WTC11 (cell line): ENCODE data around the gene TNFSF9. TPM values are rescaled to one million over a fixed set of nuclear protein-coding genes. Genes with fewer than 3 reads are reported as not detected.

Experiments
- ATAC-seq: fragments of 200-7000 bp; cut with Tn5 transposase; 2 replicates; pipeline ENCODE4 v1.10.0; 2021; ENCODE audit warnings: mild to moderate bottlenecking, moderate library complexity
- CTCF ChIA-PET: fragments of 300-600 bp; sonication (Branson Sonifier 250); formaldehyde crosslinking; loops from one replicate; lab custom pipeline; 2021; ENCODE audit warnings: antibody characterized with exemption; lab: Charles Lee
- POLR2A ChIA-PET: fragments of 350-600 bp; sonication (Branson Sonifier 250); formaldehyde crosslinking; loops from one replicate; lab custom pipeline; 2021; ENCODE audit warnings: antibody characterized with exemption; lab: Charles Lee
- DNase-seq: peaks from one replicate; pipeline ENCODE4 v3.0.0; 2021; ENCODE audit warnings: low spot score
- H3K27ac Mint-ChIP-seq: 2 replicates; pipeline ENCODE4 v1.8.0; 2021; ENCODE audit warnings: mixed read lengths
- H3K27me3 Mint-ChIP-seq: 2 replicates; pipeline ENCODE4 v1.8.0; 2021; ENCODE audit warnings: low read depth, mild to moderate bottlenecking, moderate library complexity, mixed read lengths
- H3K36me3 Mint-ChIP-seq: 2 replicates; pipeline ENCODE4 v1.8.0; 2021; ENCODE audit warnings: mixed read lengths
- H3K4me1 Mint-ChIP-seq: 2 replicates; pipeline ENCODE4 v1.8.0; 2022; ENCODE audit warnings: mixed read lengths
- H3K4me3 Mint-ChIP-seq: 2 replicates; pipeline ENCODE4 v1.8.0; 2021; ENCODE audit warnings: mild to moderate bottlenecking, moderate library complexity, mixed read lengths
- H3K9me3 Mint-ChIP-seq: 2 replicates; pipeline ENCODE4 v1.8.0; 2021; ENCODE audit warnings: mixed read lengths
- AR ChIP-seq: fragments of 250-450 bp; sonication (Bioruptor Pico); IDR thresholded peaks from 2 replicates; pipeline ENCODE4 v1.9.0; 2021; ENCODE audit warnings: mild to moderate bottlenecking
- CBFB ChIP-seq: sonication (generic); formaldehyde crosslinking; IDR thresholded peaks from 2 replicates; pipeline ENCODE4 v1.8.1; 2022; ENCODE audit warnings: mild to moderate bottlenecking, low read depth, missing genetic modification reagents
- CREM ChIP-seq: sonication (generic); formaldehyde crosslinking; IDR thresholded peaks from 2 replicates; pipeline ENCODE4 v1.8.1; 2022; ENCODE audit warnings: mild to moderate bottlenecking, missing genetic modification reagents, moderate library complexity
- E2F1 ChIP-seq: sonication (generic); formaldehyde crosslinking; IDR thresholded peaks from 2 replicates; pipeline ENCODE4 v1.8.0; 2022; ENCODE audit warnings: mild to moderate bottlenecking, missing genetic modification reagents
- E2F5 ChIP-seq: sonication (generic); formaldehyde crosslinking; IDR thresholded peaks from 2 replicates; pipeline ENCODE4 v1.8.1; 2022; ENCODE audit warnings: mild to moderate bottlenecking, moderate library complexity, missing genetic modification reagents
- EMX1 ChIP-seq: fragments of 250-450 bp; sonication (Bioruptor Pico); IDR thresholded peaks from 2 replicates; pipeline ENCODE4 v1.8.0; 2021; ENCODE audit warnings: mild to moderate bottlenecking
- ESRRA ChIP-seq: sonication (generic); formaldehyde crosslinking; IDR thresholded peaks from 2 replicates; pipeline ENCODE4 v1.8.1; 2022; ENCODE audit warnings: mild to moderate bottlenecking, missing genetic modification reagents, borderline replicate concordance
- JAZF1 ChIP-seq: fragments of 250-450 bp; sonication (Bioruptor Pico); IDR thresholded peaks from 2 replicates; pipeline ENCODE4 v1.9.0; 2021; ENCODE audit warnings: moderate library complexity, mild to moderate bottlenecking, inconsistent platforms
- MXD4 ChIP-seq: fragments of 250-450 bp; sonication (Bioruptor Pico); IDR thresholded peaks from 2 replicates; pipeline ENCODE4 v1.8.0; 2021; ENCODE audit warnings: mild to moderate bottlenecking, moderate library complexity, borderline replicate concordance
- MYBL2 ChIP-seq: sonication (generic); formaldehyde crosslinking; IDR thresholded peaks from 2 replicates; pipeline ENCODE4 v1.8.1; 2023; ENCODE audit warnings: mild to moderate bottlenecking, moderate library complexity, missing genetic modification reagents
- NR3C1 ChIP-seq: sonication (generic); formaldehyde crosslinking; conservative IDR thresholded peaks from 2 replicates; pipeline ENCODE4 v1.8.1; 2023; ENCODE audit warnings: low read depth, mild to moderate bottlenecking, missing genetic modification reagents
- RORB ChIP-seq: fragments of 250-450 bp; sonication (Bioruptor Pico); IDR thresholded peaks from 2 replicates; pipeline ENCODE4 v1.9.0; 2021; ENCODE audit warnings: mild to moderate bottlenecking
- SMAD4 ChIP-seq: sonication (generic); formaldehyde crosslinking; IDR thresholded peaks from 2 replicates; pipeline ENCODE4 v1.8.0; 2022; ENCODE audit warnings: mild to moderate bottlenecking, missing genetic modification reagents
- SOX15 ChIP-seq: fragments of 250-450 bp; sonication (Bioruptor Pico); IDR thresholded peaks from 2 replicates; pipeline ENCODE4 v1.9.0; 2021; ENCODE audit warnings: mild to moderate bottlenecking
- USF2 ChIP-seq: sonication (generic); formaldehyde crosslinking; IDR thresholded peaks from 2 replicates; pipeline ENCODE4 v1.8.1; 2023; ENCODE audit warnings: mild to moderate bottlenecking, missing genetic modification reagents, moderate library complexity
- ZBTB21 ChIP-seq: sonication (generic); formaldehyde crosslinking; IDR thresholded peaks from 2 replicates; pipeline ENCODE4 v1.8.1; 2023; ENCODE audit warnings: mild to moderate bottlenecking, missing genetic modification reagents, borderline replicate concordance
- ZNF263 ChIP-seq: sonication (generic); formaldehyde crosslinking; IDR thresholded peaks from 2 replicates; pipeline ENCODE4 v1.8.1; 2022; ENCODE audit warnings: low read depth, mild to moderate bottlenecking, moderate library complexity, missing genetic modification reagents
- ZNF671 ChIP-seq: fragments of 250-450 bp; sonication (Bioruptor Pico); IDR thresholded peaks from 2 replicates; pipeline ENCODE4 v1.8.0; 2021; ENCODE audit warnings: mild to moderate bottlenecking
- total RNA-seq: library from RNA; stranded (reverse); gene quantifications from 3 replicates; pipeline ENCODE4 v1.2.3, GENCODE V29; 2021
- TF ChIP-seq, protein P1 (sequence below): sonication (generic); formaldehyde crosslinking; IDR thresholded peaks from 2 replicates; pipeline ENCODE4 v1.8.0; 2023; ENCODE audit warnings: missing genetic modification reagents
- TF ChIP-seq, protein P2 (sequence below): sonication (generic); formaldehyde crosslinking; IDR thresholded peaks from 2 replicates; pipeline ENCODE4 v1.8.0; 2022; ENCODE audit warnings: missing genetic modification reagents
- TF ChIP-seq, protein P3 (sequence below): fragments of 250-450 bp; sonication (Bioruptor Pico); conservative IDR thresholded peaks from 2 replicates; pipeline ENCODE4 v1.9.0; 2021; ENCODE audit warnings: mild to moderate bottlenecking

Gene TNFSF9
- total RNA-seq, 1 experiment from 2014 or later: 2.9 TPM

DNA sequence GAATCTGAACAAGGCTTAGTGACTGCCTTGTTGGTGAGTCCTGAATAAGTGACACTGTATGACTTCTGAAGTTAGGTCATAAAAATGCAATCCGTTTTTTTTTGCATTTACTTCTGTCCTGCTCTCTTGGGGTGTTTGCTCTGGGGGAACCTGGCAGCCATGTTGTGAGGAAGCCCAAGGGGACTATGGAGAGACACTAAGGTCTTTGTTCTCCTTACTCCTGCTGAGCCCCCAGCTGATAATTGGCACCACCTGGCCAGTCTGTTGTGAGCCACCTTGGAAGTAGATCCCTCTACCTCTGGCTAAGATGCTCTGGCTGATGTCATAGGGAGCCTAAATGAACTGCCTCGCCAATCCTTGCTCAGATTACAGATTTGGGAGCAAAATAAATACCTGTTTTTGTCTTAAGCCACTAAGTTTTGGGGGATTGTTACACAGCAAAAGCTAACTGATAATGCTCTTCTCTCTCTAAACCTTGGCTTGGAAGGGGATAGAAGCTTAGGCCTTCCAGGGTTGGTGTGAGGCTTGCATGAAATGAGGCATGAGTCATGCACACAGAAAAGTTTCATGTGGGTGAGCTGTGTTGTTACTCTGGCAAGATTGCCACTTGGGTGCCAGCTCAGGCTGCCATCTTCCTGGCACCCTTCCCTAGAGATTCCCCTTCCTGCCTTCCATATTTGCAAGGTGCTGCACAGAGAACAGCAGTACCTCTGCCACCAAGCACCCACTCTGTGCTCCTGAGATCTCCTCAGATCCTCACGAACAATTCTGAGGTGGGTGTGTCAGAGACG lies 38.8 kb upstream of the TNFSF9 start:
- Mint-ChIP-seq H3K9me3 (peaks cover 11% of the 10 kb centered on the region), H3K27me3 (peaks cover 17% of the 10 kb centered on the region), H3K27ac (no peak overlapping the region), H3K4me1 (no peaks in the 10 kb centered on the region), H3K36me3 (no peaks in the 10 kb centered on the region), H3K4me3 (no peak overlapping the region)
- no peak for ATAC-seq
- TF ChIP-seq MXD4 (CRISPR knock-in tag) (no peak), ESRRA (CRISPR knock-in tag) (no peak), ZBTB21 (CRISPR knock-in tag) (no peak), SMAD4 (CRISPR knock-in tag) (no peak), EMX1 (no peak), USF2 (CRISPR knock-in tag) (no peak), SOX15 (CRISPR knock-in tag) (no peak), E2F5 (CRISPR knock-in tag) (no peak)
- TF ChIP-seq, protein P1, sequence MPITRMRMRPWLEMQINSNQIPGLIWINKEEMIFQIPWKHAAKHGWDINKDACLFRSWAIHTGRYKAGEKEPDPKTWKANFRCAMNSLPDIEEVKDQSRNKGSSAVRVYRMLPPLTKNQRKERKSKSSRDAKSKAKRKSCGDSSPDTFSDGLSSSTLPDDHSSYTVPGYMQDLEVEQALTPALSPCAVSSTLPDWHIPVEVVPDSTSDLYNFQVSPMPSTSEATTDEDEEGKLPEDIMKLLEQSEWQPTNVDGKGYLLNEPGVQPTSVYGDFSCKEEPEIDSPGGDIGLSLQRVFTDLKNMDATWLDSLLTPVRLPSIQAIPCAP: no peak
- TF ChIP-seq, protein P2, sequence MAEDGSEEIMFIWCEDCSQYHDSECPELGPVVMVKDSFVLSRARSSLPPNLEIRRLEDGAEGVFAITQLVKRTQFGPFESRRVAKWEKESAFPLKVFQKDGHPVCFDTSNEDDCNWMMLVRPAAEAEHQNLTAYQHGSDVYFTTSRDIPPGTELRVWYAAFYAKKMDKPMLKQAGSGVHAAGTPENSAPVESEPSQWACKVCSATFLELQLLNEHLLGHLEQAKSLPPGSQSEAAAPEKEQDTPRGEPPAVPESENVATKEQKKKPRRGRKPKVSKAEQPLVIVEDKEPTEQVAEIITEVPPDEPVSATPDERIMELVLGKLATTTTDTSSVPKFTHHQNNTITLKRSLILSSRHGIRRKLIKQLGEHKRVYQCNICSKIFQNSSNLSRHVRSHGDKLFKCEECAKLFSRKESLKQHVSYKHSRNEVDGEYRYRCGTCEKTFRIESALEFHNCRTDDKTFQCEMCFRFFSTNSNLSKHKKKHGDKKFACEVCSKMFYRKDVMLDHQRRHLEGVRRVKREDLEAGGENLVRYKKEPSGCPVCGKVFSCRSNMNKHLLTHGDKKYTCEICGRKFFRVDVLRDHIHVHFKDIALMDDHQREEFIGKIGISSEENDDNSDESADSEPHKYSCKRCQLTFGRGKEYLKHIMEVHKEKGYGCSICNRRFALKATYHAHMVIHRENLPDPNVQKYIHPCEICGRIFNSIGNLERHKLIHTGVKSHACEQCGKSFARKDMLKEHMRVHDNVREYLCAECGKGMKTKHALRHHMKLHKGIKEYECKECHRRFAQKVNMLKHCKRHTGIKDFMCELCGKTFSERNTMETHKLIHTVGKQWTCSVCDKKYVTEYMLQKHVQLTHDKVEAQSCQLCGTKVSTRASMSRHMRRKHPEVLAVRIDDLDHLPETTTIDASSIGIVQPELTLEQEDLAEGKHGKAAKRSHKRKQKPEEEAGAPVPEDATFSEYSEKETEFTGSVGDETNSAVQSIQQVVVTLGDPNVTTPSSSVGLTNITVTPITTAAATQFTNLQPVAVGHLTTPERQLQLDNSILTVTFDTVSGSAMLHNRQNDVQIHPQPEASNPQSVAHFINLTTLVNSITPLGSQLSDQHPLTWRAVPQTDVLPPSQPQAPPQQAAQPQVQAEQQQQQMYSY (CRISPR knock-in tag): no peak
- POLR2A ChIA-PET: no interaction called here
- DNase-seq: no peak
- CTCF ChIA-PET: interaction anchor here (0.8 kb wide), 1 partner anchor 60 kb away, joined by 3 read pairs; no protein-coding TSS in a partner anchor

DNA sequence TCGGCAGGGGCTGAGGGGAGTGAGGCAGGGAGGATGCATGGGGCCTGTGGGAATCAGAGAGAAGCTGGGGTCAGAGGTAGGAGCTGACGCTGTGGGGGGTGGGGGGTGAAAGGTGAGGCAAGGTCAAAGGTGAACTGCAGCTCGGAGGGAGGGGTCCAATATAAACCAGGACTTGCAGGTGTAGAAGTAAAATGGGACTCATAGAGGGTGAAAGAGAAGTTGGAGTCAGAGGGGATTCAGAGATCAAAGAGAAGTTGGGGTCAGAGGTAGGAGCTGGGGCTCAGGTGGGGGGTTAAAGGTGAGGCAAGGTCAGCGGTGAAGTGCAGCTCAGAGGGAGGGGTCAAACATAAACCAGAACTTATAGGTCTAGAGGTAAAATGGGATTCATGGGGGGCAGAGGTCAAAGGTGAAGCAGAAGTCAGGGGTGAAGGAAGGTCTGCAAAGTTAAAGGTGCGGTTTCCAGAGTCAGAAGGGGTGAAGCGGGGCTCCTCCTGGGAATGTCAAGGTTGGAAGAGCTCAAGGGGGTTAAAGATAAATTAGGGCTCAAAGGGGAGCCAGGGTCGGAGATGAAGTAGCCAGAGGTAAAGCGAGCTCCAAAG lies 36.3 kb upstream of the TNFSF9 start:
- H3K9me3 Mint-ChIP-seq: peaks cover 11% of the 10 kb centered on the region
- peaks cover 12% of the 10 kb centered on the region for H3K27me3 Mint-ChIP-seq
- no peak overlapping the region for H3K4me3 Mint-ChIP-seq
- ChIA-PET POLR2A (no interaction called here), CTCF (no interaction called here)
- H3K27ac Mint-ChIP-seq: no peak overlapping the region
- DNase-seq (no peak), ATAC-seq (no peak)
- no peaks in the 10 kb centered on the region for H3K4me1 Mint-ChIP-seq
- H3K36me3 Mint-ChIP-seq: no peaks in the 10 kb centered on the region
- TF ChIP-seq, protein P1: no peak
- TF ChIP-seq E2F1 (CRISPR knock-in tag): no peak
- TF ChIP-seq ZNF263 (CRISPR knock-in tag): no peak
- TF ChIP-seq, protein P3, sequence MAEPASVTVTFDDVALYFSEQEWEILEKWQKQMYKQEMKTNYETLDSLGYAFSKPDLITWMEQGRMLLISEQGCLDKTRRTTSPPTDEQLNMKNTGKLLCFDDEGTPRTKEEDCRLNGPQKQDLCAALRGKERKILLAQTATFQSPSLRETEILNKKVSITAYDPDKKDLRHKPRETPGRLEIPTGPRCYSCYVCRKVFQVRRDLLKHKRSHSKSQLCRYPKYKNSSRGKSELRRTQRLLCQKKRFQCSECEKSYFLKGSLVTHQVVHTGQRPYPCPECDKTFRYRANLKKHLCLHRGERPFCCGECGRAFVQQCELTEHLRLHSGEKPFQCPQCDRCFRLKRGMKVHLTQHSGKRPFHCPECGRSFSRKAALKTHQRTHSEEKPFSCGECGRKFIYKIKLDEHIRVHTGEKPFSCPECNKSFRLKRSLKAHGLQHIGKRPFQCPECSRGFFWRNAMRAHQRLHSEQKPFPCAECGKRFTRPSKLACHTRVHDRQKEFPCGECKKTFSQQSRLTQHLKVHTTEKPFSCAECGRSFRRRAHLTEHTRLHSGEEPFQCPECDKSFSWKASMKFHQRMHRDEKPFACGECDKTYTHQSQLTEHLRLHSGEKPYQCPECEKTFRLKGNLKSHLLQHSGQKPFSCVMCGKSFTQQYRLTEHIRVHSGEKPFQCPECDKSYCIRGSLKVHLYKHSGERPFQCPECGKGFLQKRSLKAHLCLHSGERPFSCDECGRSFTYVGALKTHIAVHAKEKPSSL (CRISPR knock-in tag): no peak
- TF ChIP-seq CREM (CRISPR knock-in tag): no peak
- no peak for TF ChIP-seq NR3C1 (CRISPR knock-in tag)
- no peak for TF ChIP-seq ZNF671 (CRISPR knock-in tag)
- TF ChIP-seq MYBL2: no peak
- TF ChIP-seq JAZF1 (CRISPR knock-in tag): no peak
- no peak for TF ChIP-seq CBFB (CRISPR knock-in tag)
- no peak for TF ChIP-seq AR (CRISPR knock-in tag)
- TF ChIP-seq RORB: no peak
